ENCODE measurements around the gene TLX2.
"Not testable (repeated sequence)": the region's sequence is repeated elsewhere in the genome, so short reads cannot be mapped to it uniquely, and the experiment has no call there.

The TLX2 gene

DNA sequence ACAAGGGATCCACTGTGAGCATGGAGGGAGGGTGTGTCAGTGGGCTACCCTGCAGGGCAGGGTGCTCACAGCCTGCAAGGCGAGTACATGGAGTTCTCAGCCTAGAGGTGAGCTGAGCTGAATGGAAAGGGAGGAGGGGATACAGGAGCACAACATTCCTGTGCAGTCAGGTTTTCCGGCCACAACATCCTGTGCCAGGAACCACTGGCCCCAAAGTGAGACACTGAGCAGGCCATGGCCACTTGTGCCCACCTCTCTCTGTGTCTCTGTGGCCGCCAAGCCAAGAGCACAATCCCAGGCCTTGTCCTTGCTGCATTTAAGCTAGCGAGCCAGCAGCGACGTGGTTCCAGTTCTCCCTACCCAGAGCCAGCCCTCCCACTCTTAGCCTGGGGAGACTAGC lies 46.3 kb downstream of the TLX2 start:
- no peak overlapping the region for H3K9ac ChIP-seq (ENCODE audit: low read length)
- TF ChIP-seq, protein P1, sequence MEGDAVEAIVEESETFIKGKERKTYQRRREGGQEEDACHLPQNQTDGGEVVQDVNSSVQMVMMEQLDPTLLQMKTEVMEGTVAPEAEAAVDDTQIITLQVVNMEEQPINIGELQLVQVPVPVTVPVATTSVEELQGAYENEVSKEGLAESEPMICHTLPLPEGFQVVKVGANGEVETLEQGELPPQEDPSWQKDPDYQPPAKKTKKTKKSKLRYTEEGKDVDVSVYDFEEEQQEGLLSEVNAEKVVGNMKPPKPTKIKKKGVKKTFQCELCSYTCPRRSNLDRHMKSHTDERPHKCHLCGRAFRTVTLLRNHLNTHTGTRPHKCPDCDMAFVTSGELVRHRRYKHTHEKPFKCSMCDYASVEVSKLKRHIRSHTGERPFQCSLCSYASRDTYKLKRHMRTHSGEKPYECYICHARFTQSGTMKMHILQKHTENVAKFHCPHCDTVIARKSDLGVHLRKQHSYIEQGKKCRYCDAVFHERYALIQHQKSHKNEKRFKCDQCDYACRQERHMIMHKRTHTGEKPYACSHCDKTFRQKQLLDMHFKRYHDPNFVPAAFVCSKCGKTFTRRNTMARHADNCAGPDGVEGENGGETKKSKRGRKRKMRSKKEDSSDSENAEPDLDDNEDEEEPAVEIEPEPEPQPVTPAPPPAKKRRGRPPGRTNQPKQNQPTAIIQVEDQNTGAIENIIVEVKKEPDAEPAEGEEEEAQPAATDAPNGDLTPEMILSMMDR (IDR thresholded peaks at IDR 0.05; ENCODE audit: insufficient read depth, low read length, poor library complexity, severe bottlenecking): no peak
- TF ChIP-seq EZH2phosphoT487 (conservative IDR thresholded peaks at IDR 0.05; ENCODE audit: low read length): no peak
- no peak overlapping the region for H3K27ac ChIP-seq (ENCODE audit: low read depth, low read length)
- no peaks in the 10 kb centered on the region for H3K79me2 ChIP-seq (ENCODE audit: insufficient read depth, low read length)
- H3K4me3 ChIP-seq (ENCODE audit: insufficient read depth, low read length, poor library complexity, severe bottlenecking): no peak overlapping the region
- H3F3A ChIP-seq (ENCODE audit: insufficient read depth): no peaks in the 10 kb centered on the region
- H3K9me2 ChIP-seq (replicated peaks; ENCODE audit: insufficient read depth, low read length): no peaks in the 10 kb centered on the region
- no peak overlapping the region for H2AFZ ChIP-seq (ENCODE audit: low read depth, low read length, severe bottlenecking)
- no peak overlapping the region for H3K4me2 ChIP-seq (ENCODE audit: low read depth, low read length, poor library complexity, severe bottlenecking)
- no peaks in the 10 kb centered on the region for H3K27me3 ChIP-seq (ENCODE audit: low read length)
- H3K9me3 ChIP-seq (ENCODE audit: insufficient read depth, low read length): no peaks in the 10 kb centered on the region
- H4K20me1 ChIP-seq (ENCODE audit: low read depth, low read length): no peaks in the 10 kb centered on the region
- H3K36me3 ChIP-seq (ENCODE audit: low read length): no peaks in the 10 kb centered on the region

DNA sequence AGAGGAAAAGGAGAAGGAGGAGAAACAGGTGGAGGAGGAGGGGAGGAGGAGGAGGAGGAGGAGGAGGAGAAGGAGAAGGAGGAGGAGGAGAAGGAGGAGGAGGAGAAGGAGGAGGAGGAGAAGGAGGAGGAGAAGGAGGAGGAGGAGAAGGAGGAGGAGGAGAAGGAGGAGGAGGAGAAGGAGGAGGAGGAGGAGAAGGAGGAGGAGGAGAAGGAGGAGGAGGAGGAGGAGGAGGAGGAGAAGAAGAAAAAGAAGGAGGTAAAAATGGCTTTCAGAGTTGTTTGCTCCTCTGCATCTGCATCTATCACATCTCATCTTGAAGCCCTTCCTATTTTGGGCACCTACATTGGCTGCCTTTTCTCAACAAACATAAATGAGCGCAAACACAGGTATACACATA lies 46.8 kb downstream of the TLX2 start:
- not testable (repeated sequence) for H3K79me2 ChIP-seq (ENCODE audit: insufficient read depth, low read length); H3K36me3 ChIP-seq (ENCODE audit: low read length); H3K9me3 ChIP-seq (ENCODE audit: insufficient read depth, low read length); H3K27me3 ChIP-seq (ENCODE audit: low read length); H3K27ac ChIP-seq (ENCODE audit: low read depth, low read length); H3K9me2 ChIP-seq (replicated peaks; ENCODE audit: insufficient read depth, low read length); H3F3A ChIP-seq (ENCODE audit: insufficient read depth); H3K4me2 ChIP-seq (ENCODE audit: low read depth, low read length, poor library complexity, severe bottlenecking); H4K20me1 ChIP-seq (ENCODE audit: low read depth, low read length); H3K4me3 ChIP-seq (ENCODE audit: insufficient read depth, low read length, poor library complexity, severe bottlenecking); H3K9ac ChIP-seq (ENCODE audit: low read length); H2AFZ ChIP-seq (ENCODE audit: low read depth, low read length, severe bottlenecking)

DNA sequence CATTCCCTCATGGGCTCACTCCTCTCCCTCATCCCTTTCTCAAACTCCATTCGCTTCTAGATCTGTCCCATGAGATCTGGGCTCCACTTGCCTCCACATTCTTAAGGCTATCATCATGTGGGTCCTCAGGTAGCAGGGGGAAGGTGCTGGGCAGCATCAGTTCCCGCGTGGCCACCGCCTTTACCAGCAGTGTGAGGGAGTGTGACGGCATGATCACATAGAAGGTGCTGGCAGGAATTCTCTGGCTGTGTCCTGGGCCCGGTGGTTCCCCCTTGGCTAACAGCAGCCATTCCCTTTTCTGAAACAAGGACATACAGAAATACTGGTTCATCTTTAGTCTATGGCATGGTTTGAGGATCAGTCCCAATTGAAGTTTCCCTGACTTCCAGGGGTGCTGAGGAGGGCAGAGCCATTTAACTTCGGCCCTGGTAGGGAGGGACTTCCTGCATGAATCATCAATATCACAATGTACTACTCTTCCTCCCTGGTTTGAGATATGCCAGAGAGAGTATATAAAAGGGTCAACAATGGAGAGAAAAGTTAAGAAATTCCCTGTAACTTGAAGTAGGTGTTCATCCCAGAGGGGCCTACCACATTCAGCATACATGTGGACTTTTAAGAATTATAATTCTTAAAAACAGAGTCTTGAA lies 48.0 kb downstream of the TLX2 start:
- no peaks in the 10 kb centered on the region for H3F3A ChIP-seq (ENCODE audit: insufficient read depth)
- no peaks in the 10 kb centered on the region for H3K36me3 ChIP-seq (ENCODE audit: low read length)
- H3K9me2 ChIP-seq (replicated peaks; ENCODE audit: insufficient read depth, low read length): no peaks in the 10 kb centered on the region
- no peaks in the 10 kb centered on the region for H3K79me2 ChIP-seq (ENCODE audit: insufficient read depth, low read length)
- no peaks in the 10 kb centered on the region for H3K9me3 ChIP-seq (ENCODE audit: insufficient read depth, low read length)
- H3K27me3 ChIP-seq (ENCODE audit: low read length): no peaks in the 10 kb centered on the region
- no peak overlapping the region for H2AFZ ChIP-seq (ENCODE audit: low read depth, low read length, severe bottlenecking)
- no peak overlapping the region for H3K4me2 ChIP-seq (ENCODE audit: low read depth, low read length, poor library complexity, severe bottlenecking)
- no peak overlapping the region for H3K27ac ChIP-seq (ENCODE audit: low read depth, low read length)
- TF ChIP-seq EZH2phosphoT487 (conservative IDR thresholded peaks at IDR 0.05; ENCODE audit: low read length): no peak
- TF ChIP-seq, protein P1 (IDR thresholded peaks at IDR 0.05; ENCODE audit: insufficient read depth, low read length, poor library complexity, severe bottlenecking): no peak
- H3K9ac ChIP-seq (ENCODE audit: low read length): no peak overlapping the region
- no peak overlapping the region for H3K4me3 ChIP-seq (ENCODE audit: insufficient read depth, low read length, poor library complexity, severe bottlenecking)
- H4K20me1 ChIP-seq (ENCODE audit: low read depth, low read length): no peaks in the 10 kb centered on the region

DNA sequence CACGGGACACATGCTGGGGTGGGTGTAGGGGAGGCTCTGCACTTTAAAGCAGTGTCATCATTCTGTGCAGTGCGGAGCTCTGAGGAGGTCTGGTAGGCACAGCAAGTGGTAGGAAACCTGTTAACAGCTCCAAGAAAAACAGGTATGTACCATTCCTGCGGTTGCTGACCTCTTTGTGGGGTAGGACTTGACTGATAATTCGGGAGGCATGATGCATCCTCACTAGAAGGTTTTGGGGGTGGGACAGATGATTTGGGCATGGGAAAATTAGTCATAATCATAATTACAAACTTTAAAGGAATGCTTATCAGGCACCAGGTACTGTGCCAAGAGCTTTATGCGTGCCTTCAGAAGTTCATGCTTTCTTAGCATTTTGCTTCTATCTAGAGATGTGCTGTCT lies 50.0 kb downstream of the TLX2 start:
- Histone ChIP-seq H3K79me2 (ENCODE audit: insufficient read depth, low read length) (no peaks in the 10 kb centered on the region), H3K4me3 (ENCODE audit: insufficient read depth, low read length, poor library complexity, severe bottlenecking) (no peak overlapping the region), H3K9me2 (replicated peaks; ENCODE audit: insufficient read depth, low read length) (no peaks in the 10 kb centered on the region), H3K27ac (ENCODE audit: low read depth, low read length) (no peak overlapping the region), H3F3A (ENCODE audit: insufficient read depth) (no peaks in the 10 kb centered on the region), H3K9ac (ENCODE audit: low read length) (no peak overlapping the region), H3K36me3 (ENCODE audit: low read length) (no peaks in the 10 kb centered on the region), H3K4me2 (ENCODE audit: low read depth, low read length, poor library complexity, severe bottlenecking) (no peak overlapping the region), H3K27me3 (ENCODE audit: low read length) (no peaks in the 10 kb centered on the region), H2AFZ (ENCODE audit: low read depth, low read length, severe bottlenecking) (no peak overlapping the region), H4K20me1 (ENCODE audit: low read depth, low read length) (no peaks in the 10 kb centered on the region), H3K9me3 (ENCODE audit: insufficient read depth, low read length) (no peaks in the 10 kb centered on the region)
- TF ChIP-seq, protein P1 (IDR thresholded peaks at IDR 0.05; ENCODE audit: insufficient read depth, low read length, poor library complexity, severe bottlenecking): no peak
- no peak for TF ChIP-seq EZH2phosphoT487 (conservative IDR thresholded peaks at IDR 0.05; ENCODE audit: low read length)

Measured in SU-DHL-6 (cell line).